NCI-H345 (cell line): Measurements from ENCODE around the gene ZMYM4.
A peak's percentile ranks its signal among the peaks of the same experiment; 100 is the strongest.

Experiments used
- DNase-seq: peaks from one replicate; lab custom pipeline; 2025; lab: John Stamatoyannopoulos, UW

Gene ZMYM4

GRCh38 chr1:35406103-35406502 is 137.6 kb downstream of the ZMYM4 start:
- no peak for DNase-seq

- DNase-seq, result no peak
Measured at GRCh38 chr1:35407743-35408142, 139.2 kb downstream of the ZMYM4 start.

GRCh38 chr1:35408925-35409324 is 140.4 kb downstream of the ZMYM4 start:
- DNase-seq, result no peak

- no peak for DNase-seq
Measured at GRCh38 chr1:35426097-35426586, 157.6 kb downstream of the ZMYM4 start.

GRCh38 chr1:35428360-35428759 is 159.9 kb downstream of the ZMYM4 start:
- no peak for DNase-seq

DNA sequence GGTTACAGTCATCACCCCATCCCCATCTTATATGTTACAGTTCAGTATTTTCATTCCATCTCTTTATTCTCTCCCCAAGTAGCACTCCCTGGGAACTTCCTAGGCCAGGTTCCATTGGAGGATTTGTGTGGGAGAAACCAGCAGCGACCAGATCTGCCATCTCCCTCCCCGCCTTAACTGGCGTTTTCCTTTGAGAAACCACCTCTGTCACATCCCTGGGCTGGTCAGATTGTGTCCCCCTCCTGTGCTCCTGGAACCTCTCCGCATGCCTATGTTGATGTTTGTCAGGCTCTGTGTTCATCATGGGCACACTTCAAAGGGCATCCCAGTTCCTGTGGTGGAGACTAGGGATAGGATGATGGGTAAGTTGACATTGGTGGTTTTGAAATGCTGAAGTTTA is 162.3 kb downstream of the ZMYM4 start:
- no peak for DNase-seq

DNA sequence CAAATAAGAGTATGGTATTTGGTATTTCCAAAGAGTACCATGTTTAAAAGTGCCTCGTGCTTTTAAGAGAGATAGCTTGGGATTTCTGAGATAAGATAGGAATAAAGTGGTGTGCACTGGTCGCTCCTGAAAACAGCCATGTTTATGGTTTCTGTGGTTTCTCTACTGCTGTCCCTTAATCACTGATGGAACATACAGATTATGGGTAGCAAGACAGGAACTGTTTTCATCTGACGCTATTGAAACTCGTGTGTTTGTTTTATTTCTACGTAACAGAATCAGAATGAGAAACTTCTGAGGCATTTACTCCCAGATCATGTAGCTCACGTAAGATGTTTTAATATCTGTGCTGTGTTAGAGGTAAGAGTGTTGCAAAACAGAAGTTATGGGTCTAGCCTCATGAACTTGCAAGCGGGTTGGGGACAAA is 162.7 kb downstream of the ZMYM4 start:
- no peak for DNase-seq

- DNase-seq, result no peak
Measured at GRCh38 chr1:35432231-35432630, 163.7 kb downstream of the ZMYM4 start.

GRCh38 chr1:35433714-35434113 is 165.2 kb downstream of the ZMYM4 start:
- DNase-seq, result no peak

- no peak for DNase-seq
Measured at GRCh38 chr1:35434703-35435102, 166.2 kb downstream of the ZMYM4 start.

DNA sequence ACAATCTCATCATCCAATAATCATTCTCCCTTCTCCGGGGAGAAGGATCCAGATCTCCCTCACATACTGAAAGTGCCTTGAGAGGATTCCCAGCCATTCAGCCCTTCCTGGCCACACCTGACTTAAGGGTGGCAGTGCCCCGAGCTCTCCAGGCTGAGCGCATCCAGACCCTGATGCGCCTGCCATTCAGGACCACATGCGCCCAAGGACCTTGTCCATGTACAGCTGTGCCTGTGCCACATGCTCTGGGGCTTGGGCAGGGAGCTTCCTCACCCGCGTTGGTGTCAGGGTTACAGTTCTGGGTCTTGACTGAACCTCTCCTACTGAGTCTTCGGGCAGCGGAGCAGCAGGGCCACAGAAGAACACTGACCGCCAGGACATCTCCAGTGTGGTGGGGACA is 167.6 kb downstream of the ZMYM4 start:
- DNase-seq, result no peak

GRCh38 chr1:35437200-35437599 is 168.7 kb downstream of the ZMYM4 start:
- no peak for DNase-seq

DNA sequence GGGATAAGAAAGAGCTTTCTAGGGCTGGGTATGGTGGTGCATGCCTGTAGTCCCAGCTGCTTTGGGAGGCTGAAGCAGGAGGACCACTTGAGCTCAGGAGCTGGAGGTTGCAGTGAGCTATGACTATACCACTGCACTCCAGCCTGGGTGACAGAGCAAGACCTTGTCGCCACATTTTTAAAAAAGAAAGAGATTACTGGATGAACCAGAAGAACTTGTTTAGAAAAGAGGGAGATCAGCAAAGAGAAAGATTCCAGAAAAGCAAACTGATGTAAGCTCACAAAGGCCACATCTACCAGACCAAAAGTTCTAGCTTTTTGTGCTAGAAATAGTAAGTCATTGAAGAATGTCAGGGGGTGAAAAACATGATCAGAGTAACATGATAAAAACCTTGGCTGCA is 171.1 kb downstream of the ZMYM4 start:
- no peak for DNase-seq

- no peak for DNase-seq
Measured at GRCh38 chr1:35441926-35442579, 173.5 kb downstream of the ZMYM4 start.

DNA sequence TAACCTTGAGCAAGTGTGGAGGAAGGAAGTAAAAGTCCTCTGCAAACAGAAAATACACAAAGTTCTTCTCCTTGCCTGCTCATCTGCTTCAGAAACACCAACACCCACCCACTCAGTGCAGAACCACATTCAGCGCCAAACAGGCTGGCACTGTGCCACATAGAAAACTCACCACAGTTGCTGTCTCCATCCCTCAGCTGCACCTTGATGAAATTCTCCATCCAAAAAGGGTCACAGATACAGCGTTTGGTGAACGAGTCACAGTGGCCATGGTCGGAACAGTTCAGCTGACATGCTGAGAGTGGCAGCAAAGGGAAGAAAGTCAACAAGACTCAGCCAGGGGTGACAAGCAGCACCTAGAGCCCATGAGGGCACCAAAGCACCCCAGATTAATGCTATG is 174.2 kb downstream of the ZMYM4 start:
- no peak for DNase-seq

DNA sequence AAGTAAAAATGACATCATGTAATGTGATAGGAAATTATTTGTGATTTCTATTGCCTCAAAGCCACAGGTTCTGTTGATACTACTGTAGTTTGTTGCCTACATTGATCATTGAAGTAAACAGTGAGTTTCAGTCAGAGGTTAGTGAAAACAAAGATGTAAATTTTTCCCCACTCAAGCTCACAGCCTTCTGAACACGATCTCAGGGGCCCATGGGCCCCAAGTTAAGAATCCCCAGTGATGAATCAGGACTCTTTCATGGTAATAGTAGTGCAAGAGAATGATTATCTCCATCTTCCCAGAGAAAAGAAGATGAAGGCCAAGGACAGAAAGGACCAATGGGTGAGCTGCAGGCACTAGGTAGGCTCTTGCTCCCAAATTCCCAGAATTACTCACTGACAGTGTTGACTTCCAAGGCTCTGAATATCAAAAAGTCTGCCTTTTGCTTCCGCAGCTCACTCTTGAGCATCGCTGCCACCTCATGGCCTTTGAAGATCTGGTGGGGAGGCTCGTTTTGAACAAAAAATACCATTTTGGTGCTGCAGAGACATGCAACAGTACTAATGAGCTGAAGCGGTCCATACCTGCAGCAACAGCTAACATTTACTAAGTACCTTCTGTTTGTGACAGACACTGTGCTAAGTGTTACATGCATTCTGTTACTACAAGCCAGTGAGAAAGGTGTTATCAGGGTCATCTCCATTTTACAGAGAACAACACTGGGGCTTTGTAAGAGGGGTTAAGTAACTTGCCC is 175.4 kb downstream of the ZMYM4 start:
- no peak for DNase-seq

DNA sequence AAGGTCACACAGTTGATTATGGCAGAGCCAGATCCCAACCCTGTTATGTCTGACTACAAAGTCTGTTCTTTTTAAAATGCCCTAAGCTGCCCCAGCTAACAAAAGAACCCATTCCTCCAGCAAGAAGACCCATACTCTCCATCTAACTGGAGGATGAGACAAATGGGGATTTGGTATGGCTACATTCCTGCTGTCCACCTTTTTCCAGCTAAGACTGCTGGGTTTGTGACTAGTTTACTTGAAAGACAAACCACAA is 175.9 kb downstream of the ZMYM4 start:
- no peak for DNase-seq

DNA sequence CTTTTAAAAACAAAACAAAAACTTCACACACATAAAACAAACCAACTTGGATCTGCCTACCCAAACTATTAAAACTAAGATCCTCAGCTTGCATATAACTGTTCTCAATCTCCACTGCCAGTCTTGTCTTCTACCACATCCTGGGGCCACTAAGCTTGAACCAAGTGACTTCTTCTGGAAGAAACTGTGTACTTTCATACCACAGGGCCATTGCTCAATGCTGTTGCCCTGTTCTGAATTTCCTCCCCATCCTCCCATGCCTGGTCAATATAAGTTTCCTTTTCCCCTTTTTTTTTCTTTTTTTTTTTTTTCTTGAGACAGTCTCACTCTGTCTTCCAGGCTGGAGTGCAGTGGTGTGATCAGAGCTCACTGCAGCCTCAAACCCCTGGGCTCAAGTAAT is 178.8 kb downstream of the ZMYM4 start:
- DNase-seq, result no peak

DNA sequence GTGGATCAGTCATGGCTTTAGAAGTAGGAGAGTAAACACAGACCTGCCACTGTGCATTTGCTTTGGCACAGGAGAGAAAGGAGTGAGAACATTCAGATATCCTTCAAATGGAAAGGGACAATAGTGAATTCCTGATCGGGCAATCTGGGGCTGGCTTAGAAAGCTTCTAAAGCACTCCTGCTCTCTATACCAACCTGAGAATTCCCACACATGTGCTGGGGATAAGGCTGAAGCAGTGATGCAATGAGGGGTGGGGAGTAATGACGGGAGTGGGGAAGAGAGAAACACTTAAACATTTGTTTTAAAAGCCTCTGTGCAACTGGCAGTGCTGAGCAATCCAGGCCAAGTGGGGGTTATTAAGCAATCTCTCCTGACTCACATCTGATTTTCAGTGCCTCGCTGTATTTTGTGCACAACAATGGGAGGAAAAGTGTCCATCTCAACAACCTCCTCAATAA is 179.9 kb downstream of the ZMYM4 start:
- DNase-seq, result no peak

- no peak for DNase-seq
Measured at GRCh38 chr1:35449334-35450008, 181.0 kb downstream of the ZMYM4 start.

DNA sequence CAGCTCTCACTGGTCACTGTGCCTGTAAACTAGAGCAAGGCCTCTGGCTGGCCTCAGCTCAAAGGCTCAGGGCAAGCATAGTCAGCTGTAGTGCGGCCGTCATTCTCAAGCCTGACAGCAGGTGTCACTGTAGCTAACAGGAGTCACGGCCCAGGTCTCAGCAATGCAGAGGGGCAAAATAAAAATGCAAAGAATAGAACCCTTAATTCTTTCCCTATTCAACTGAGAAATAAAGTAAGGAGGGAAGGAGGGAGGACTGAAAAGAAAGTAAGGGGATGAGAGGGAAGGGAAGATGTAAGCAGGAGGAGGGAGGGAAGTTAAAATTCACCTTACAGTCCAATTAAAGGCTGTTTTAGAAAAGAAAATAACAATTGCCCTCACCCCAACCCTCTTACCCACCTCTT is 182.6 kb downstream of the ZMYM4 start:
- peak; percentile 59 for DNase-seq

- no peak for DNase-seq
Measured at GRCh38 chr1:35452106-35452774, 183.7 kb downstream of the ZMYM4 start.

DNA sequence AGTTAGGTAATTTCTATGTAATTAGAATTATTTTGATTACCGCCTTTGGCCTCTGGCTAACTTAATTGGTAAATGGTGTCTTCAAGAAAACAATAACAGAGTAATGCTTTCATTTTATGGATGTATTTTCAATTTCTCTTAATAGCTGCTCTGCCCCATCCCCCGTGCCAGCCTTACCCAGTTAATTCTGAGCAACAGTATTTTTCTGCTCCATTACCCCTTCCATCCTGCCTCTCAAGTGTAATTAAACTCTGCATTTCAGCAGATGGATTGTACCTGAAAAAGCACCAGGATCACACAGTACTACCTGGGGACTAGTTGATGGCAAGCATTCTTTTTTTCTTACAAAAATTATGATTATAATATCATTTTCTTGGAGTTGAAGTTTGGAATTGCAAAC is 184.5 kb downstream of the ZMYM4 start:
- no peak for DNase-seq
